ENCODE measurements around the gene IL17RC. TPM values are rescaled to one million over a fixed set of nuclear protein-coding genes. Genes with fewer than 3 reads are reported as not detected.

IL17RC gene
- total RNA-seq, 4 donors from 2014 or later: 26.3 to 99.3 (median 82.1) TPM

DNA sequence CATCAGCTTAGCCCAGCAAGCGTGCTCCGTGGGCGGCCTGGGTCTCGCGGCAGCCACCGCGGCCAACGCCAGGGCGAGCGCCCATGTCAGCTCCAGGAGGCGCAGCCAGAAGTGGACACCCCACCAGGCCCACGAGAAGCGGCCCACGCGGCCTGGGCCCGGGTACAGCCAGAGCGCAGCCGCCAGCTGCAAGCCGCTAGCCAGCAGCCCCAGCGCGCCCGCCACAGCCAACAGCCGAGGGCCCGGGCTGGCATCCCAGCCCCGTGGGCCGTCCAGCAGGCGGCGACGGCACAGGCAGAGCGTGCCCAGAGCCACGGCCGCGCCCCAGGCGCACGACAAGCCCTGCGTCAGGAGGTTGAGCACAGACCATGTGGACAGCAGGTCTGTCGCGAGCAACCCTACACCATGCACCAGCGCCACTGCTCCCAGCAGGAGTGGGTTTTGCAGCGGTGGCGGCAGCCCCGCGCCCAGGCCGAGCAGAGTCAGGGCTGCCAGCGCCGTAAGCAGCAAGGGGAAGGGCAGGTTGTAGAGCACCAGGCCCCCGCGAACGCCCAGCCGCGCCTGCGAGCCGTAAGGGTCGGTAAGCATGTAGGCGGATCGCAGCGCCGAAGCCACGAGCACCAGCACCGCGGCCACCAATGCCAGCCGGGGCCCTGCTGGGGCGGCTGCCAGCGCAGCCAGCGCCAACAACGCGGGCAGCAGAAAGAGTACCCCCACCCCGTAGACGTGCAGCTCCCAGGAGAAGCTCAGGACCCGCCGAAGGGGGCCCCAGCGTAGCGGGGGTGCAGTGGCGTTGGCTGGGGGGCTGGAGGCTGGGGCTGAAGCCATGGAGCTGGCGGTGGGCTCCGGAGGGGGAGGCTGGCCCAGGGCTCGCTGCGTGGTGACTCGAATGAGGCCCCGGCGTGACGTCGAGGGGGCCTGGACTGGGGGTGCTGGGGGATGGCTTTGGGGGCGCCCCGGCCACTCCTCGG, 30.4 kb downstream of the IL17RC start:
- TF ChIP-seq, protein P1, sequence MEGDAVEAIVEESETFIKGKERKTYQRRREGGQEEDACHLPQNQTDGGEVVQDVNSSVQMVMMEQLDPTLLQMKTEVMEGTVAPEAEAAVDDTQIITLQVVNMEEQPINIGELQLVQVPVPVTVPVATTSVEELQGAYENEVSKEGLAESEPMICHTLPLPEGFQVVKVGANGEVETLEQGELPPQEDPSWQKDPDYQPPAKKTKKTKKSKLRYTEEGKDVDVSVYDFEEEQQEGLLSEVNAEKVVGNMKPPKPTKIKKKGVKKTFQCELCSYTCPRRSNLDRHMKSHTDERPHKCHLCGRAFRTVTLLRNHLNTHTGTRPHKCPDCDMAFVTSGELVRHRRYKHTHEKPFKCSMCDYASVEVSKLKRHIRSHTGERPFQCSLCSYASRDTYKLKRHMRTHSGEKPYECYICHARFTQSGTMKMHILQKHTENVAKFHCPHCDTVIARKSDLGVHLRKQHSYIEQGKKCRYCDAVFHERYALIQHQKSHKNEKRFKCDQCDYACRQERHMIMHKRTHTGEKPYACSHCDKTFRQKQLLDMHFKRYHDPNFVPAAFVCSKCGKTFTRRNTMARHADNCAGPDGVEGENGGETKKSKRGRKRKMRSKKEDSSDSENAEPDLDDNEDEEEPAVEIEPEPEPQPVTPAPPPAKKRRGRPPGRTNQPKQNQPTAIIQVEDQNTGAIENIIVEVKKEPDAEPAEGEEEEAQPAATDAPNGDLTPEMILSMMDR (IDR thresholded peaks at IDR 0.05; ENCODE audit: low read depth): no peak

DNA sequence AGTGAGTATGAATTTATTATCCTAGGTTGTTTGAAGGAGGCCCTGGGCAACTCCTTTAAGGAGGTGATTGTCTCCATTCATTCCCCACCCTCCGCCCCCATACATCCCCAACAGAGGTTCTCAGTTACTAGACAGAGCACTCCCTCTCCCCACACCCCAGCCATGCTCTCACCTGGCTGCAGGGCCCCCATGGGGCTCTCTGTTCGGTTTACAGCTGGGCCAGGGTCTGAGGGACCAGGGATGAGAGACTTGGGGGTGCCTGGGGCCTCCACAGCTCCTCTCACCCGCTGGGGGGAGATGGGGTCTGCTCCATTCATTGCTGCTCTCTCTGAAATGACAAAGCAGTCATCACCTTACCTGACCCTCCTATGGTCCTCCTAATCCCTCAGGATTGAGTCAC, 31.7 kb downstream of the IL17RC start:
- TF ChIP-seq, protein P1 (IDR thresholded peaks at IDR 0.05; ENCODE audit: low read depth): no peak

GRCh38 chr3:9949115-9949514, 32.2 kb downstream of the IL17RC start:
- TF ChIP-seq, protein P1 (IDR thresholded peaks at IDR 0.05; ENCODE audit: low read depth): no peak

- TF ChIP-seq, protein P1 (IDR thresholded peaks at IDR 0.05; ENCODE audit: low read depth): no peak
Measured at GRCh38 chr3:9949626-9950025, 32.7 kb downstream of the IL17RC start.

- TF ChIP-seq, protein P1 (IDR thresholded peaks at IDR 0.05; ENCODE audit: low read depth): no peak
Measured at GRCh38 chr3:9951126-9951525, 34.2 kb downstream of the IL17RC start.

GRCh38 chr3:9951598-9951961, 34.7 kb downstream of the IL17RC start:
- TF ChIP-seq, protein P1 (IDR thresholded peaks at IDR 0.05; ENCODE audit: low read depth): no peak

- TF ChIP-seq, protein P1 (IDR thresholded peaks at IDR 0.05; ENCODE audit: low read depth): no peak
Measured at GRCh38 chr3:9951962-9952805, 35.3 kb downstream of the IL17RC start, which contains the start of gene PRRT3. Gene PRRT3, minus strand, starts transcription at chr3:9952408. Its CDS starts 2,293 bp downstream, at chr3:9950115.

All from subcutaneous adipose tissue (tissue), 4 donors.